ENCODE measurements around the gene SMC2. TPM values are rescaled to one million over a fixed set of nuclear protein-coding genes. Genes with fewer than 3 reads are reported as not detected.

SMC2 gene
- total and polyA plus RNA-seq, 9 of the 15 experiments (the other 6 are each of a cell fraction or from before 2014, with no cell fraction given), result 18.0 to 54.0 (median 32.9) TPM

DNA sequence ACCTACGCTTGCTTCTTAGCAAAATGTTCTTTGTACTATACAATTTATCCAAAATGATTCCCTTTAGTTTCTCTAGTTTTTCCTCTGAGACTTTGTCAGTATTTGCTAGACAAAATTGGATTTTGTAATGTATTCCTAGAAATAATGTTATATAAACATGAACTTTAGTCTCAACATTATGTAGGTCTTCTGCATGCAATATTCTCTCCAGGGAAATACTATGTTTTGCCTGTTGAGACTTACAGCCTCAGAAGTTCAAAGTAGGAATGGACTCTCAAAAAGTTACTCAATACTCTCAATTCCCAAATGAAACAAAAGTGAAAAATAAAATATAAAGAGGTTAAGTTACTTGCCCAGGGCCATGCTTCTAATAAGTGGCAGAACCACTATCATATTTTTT lies 24.8 kb upstream of the SMC2 start:
- Histone ChIP-seq H4K20me1 (replicated peaks; ENCODE audit: control insufficient read depth, insufficient read depth, low read length) (no peaks in the 10 kb centered on the region), H3K4me3 (no peak overlapping the region), H3K4me2 (ENCODE audit: insufficient read depth, low read length) (no peak overlapping the region), H3K27me3 (ENCODE audit: control insufficient read depth in 2 of 2, insufficient read depth in 2 of 2, low read length in 2 of 2) (no peaks in the 10 kb centered on the region), H3K9me1 (ENCODE audit: control insufficient read depth, insufficient read depth, low read length) (no peaks in the 10 kb centered on the region), H3K9me3 (replicated peaks; ENCODE audit: control insufficient read depth, insufficient read depth, low read depth, low read length) (no peaks in the 10 kb centered on the region), H2AFZ (ENCODE audit: low read depth, low read length) (no peak overlapping the region), H3K27ac (ENCODE audit: extremely low read depth, low read depth, low read length) (no peak overlapping the region), H3K9ac (ENCODE audit: insufficient read depth in 1 of 2, low read depth in 2 of 2, low read length in 2 of 2) (no peak overlapping the region), H3K79me2 (ENCODE audit: control insufficient read depth, insufficient read depth, low read length) (no peaks in the 10 kb centered on the region), H3K4me1 (replicated peaks in 1 of 2; ENCODE audit: control insufficient read depth in 2 of 2, insufficient read depth in 2 of 2, low read length in 2 of 2) (no peaks in the 10 kb centered on the region), H3K36me3 (ENCODE audit: control insufficient read depth, insufficient read depth, low read length) (no peaks in the 10 kb centered on the region)
- ChIA-PET CTCF (ENCODE audit: low intra/inter-chr PET ratio) (no interaction called here), POLR2A (no interaction called here)
- TF ChIP-seq NR2C1 (IDR thresholded peaks at IDR 0.05) (no peak), NR2C1 (tag; IDR thresholded peaks at IDR 0.05) (no peak), ZNF347 (CRISPR knock-in tag; IDR thresholded peaks at IDR 0.05; ENCODE audit: low read depth) (no peak)
- WGBS (ENCODE audit: insufficient coverage, low coverage, missing lambda C conversion rate), result 8% methylated on average over 1 of the region's 1 CpG
- in situ Hi-C loops (cut with MboI) (no loop called here), intact Hi-C loops (cut with micrococcal nuclease) (no loop called here)
- FAIRE-seq, result no peak
- ATAC-seq, result no peak
- BruUV-seq (replicated peaks), result no TSS peak
- no peak for DNase-seq (ENCODE audit: extremely low read depth in 1 of 4, low spot score in 3 of 4)

DNA sequence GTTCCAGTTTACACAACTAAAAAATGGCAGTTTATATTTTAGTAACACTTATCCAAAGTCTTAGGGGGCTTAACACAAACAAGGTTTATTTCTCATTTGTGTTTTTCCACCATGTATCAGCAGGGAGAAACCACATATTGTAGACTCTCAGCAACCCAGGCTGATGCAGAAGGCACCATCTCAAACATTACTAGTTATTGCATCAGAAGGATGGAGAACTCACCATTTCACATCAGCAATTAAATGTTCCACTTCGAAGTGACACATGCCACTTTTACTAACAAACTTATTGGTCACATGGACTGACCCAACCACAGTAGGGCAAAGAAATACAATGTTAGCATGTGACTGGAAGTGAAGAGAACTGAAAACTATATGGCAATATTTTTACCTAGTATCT lies 22.5 kb upstream of the SMC2 start:
- CTCF ChIA-PET (ENCODE audit: low intra/inter-chr PET ratio), result no interaction called here

More for the DNA sequence above, 22.5 kb upstream of the SMC2 start:
- Histone ChIP-seq H2AFZ (ENCODE audit: low read depth, low read length) (no peak overlapping the region), H3K79me2 (ENCODE audit: control insufficient read depth, insufficient read depth, low read length) (no peaks in the 10 kb centered on the region), H3K27me3 (ENCODE audit: control insufficient read depth in 2 of 2, insufficient read depth in 2 of 2, low read length in 2 of 2) (no peaks in the 10 kb centered on the region), H4K20me1 (replicated peaks; ENCODE audit: control insufficient read depth, insufficient read depth, low read length) (no peaks in the 10 kb centered on the region), H3K4me3 (no peak overlapping the region), H3K9me3 (replicated peaks; ENCODE audit: control insufficient read depth, insufficient read depth, low read depth, low read length) (no peaks in the 10 kb centered on the region), H3K27ac (ENCODE audit: extremely low read depth, low read depth, low read length) (no peak overlapping the region), H3K4me1 (replicated peaks in 1 of 2; ENCODE audit: control insufficient read depth in 2 of 2, insufficient read depth in 2 of 2, low read length in 2 of 2) (no peaks in the 10 kb centered on the region), H3K9ac (ENCODE audit: insufficient read depth in 1 of 2, low read depth in 2 of 2, low read length in 2 of 2) (no peak overlapping the region), H3K9me1 (ENCODE audit: control insufficient read depth, insufficient read depth, low read length) (no peaks in the 10 kb centered on the region), H3K4me2 (ENCODE audit: insufficient read depth, low read length) (no peak overlapping the region), H3K36me3 (ENCODE audit: control insufficient read depth, insufficient read depth, low read length) (no peaks in the 10 kb centered on the region)
- FAIRE-seq (no peak), ATAC-seq (no peak), DNase-seq (ENCODE audit: extremely low read depth in 1 of 4, low spot score in 3 of 4) (no peak)
- in situ Hi-C loops (cut with MboI) (no loop called here), intact Hi-C loops (cut with micrococcal nuclease) (no loop called here)
- POLR2A ChIA-PET, result no interaction called here
- no TSS peak for BruUV-seq (replicated peaks)
- TF ChIP-seq TRIM24 (IDR thresholded peaks at IDR 0.05) (peak in 1 of 2 experiments; percentile 83; a peak in 2 of 4 replicates), NR2C2 (CRISPR knock-in tag; IDR thresholded peaks at IDR 0.05) (no peak), NR2C2 (tag; IDR thresholded peaks at IDR 0.05) (0 out of 2 replicates have a peak, but pooled peaks have one; percentile 24), ESRRB (CRISPR knock-in tag; IDR thresholded peaks at IDR 0.05; ENCODE audit: borderline replicate concordance) (no peak), BRD9 (IDR thresholded peaks at IDR 0.05; ENCODE audit: low read depth, partially characterized antibody) (no peak), L3MBTL2 (IDR thresholded peaks at IDR 0.05) (0 out of 2 replicates have a peak, but pooled peaks have one; percentile 32), CEBPG (CRISPR knock-in tag; IDR thresholded peaks at IDR 0.05) (peak; percentile 67), CEBPG (tag; conservative IDR thresholded peaks at IDR 0.05 in 1 of 2, IDR thresholded peaks at IDR 0.05 in 1 of 2) (peak; percentile 49 to 94)
- TF ChIP-seq, protein P1, sequence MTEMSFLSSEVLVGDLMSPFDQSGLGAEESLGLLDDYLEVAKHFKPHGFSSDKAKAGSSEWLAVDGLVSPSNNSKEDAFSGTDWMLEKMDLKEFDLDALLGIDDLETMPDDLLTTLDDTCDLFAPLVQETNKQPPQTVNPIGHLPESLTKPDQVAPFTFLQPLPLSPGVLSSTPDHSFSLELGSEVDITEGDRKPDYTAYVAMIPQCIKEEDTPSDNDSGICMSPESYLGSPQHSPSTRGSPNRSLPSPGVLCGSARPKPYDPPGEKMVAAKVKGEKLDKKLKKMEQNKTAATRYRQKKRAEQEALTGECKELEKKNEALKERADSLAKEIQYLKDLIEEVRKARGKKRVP (CRISPR knock-in tag; IDR thresholded peaks at IDR 0.05), result peak; percentile 58; the same call in 1 of the 2 replicates
- TF ChIP-seq, protein P2, sequence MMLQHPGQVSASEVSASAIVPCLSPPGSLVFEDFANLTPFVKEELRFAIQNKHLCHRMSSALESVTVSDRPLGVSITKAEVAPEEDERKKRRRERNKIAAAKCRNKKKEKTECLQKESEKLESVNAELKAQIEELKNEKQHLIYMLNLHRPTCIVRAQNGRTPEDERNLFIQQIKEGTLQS (IDR thresholded peaks at IDR 0.05), result peak; percentile 48; the same call in 1 of the 2 replicates
- TF ChIP-seq, protein P2 (CRISPR knock-in tag; conservative IDR thresholded peaks at IDR 0.05), result no peak
- 0% methylated on average over 1 of the region's 1 CpG for WGBS (ENCODE audit: insufficient coverage, low coverage, missing lambda C conversion rate)
